GM18511 (cell line): Measurements from ENCODE around the gene GIMAP1.

ENCODE experiments used
- ATAC-seq: cut with Tn5 transposase; IDR thresholded peaks from one replicate; pipeline ENCODE4 v1.9.1; 2021; ENCODE audit warnings: mild to moderate bottlenecking, moderate library complexity; ENCODE audit not compliant: unreplicated experiment

Gene GIMAP1

DNA sequence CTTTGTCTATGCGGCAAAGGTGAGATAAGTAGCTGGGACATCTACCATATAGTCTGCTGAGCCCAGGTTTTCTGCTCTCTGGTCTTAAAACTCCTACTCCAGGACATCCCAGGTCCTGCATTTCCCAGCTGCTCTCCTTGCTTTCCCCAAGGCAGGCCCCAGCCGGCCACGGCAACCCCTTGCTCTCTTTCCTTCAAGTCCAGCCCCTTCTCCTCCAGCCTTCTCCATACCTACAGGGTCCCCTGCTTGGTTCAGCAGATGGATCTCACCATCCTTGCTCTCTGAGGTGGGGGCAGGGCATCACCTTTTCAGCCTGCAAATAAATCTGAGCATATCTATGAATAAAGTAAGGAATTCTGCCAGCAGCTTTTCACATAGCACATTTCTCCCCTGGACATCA is 29.5 kb downstream of the GIMAP1 start:
- ATAC-seq, result no peak

DNA sequence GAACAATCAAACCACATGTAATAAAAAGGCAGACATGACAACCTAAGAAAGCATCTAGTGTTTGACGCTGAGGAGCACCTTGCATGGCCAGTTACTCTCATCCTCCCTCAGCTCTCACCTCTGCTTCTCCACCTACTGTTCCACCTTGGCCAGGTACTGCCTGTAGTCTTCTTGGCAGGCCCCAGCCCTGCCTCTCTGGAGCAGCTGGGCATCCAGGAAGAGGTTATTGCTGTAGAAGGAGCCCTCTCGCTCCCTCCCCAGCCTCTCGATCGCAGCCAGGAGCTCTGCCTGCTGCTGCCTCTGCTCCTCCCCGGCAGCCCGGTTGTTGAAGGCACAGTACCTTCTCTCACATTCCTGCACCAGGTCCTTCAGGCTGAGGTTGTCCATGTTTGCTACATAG is 30.5 kb downstream of the GIMAP1 start:
- ATAC-seq, result no peak

DNA sequence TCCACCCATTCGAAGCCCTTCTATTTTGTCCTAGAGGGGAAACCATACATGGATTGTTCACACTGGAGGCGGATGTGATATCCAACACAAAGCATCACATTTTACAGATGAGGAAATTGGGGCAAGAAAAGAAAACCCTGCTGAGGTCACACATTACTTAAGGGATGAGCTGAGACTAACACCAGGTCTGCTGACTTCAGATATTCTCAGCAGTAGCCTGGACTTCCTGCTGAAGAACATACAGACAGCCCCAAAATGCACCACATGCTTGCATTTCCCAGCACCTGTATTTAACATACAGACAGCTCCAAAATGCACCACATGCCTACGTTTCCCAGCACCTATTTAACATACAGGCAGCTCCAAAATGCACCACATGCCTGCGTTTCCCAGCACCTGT is 32.0 kb downstream of the GIMAP1 start:
- no peak for ATAC-seq

DNA sequence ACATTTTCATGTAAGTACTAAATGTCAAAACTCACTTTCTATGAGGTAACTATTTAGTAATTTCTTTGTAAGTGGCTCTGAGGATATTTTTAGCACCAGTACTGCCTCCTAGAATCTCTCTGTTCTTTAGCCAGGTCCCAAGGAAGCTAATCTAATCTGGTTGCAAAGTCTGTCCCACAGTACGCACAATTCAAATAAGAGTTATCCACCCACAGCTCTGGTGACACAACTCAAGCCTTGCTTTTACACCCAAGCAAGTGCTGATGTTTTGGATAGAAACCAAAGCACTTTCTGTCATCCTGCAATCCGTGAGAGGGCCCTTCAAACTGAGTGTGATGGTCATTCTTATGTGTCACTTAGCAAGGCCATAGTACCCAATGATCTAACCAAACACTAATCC is 35.3 kb downstream of the GIMAP1 start:
- ATAC-seq, result no peak

DNA sequence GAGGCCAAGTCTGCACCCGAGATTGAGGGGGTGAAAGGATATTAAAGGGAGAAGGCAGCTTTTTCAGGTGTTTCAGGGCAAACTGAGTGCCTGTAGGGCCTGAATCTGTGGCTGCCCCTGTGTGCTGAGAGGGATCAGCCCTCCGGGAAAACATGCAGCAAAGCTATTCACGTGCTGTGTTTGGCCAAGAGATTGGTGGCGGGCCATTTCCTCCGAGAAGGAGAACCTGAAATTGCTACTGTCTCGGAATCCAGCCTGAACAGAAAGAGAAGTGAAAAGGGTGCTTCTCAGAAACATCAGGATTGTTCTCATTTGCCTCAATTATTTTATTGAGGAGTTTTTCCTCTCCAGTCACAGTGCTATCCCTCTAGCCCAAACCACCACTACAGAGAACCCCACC is 36.8 kb downstream of the GIMAP1 start:
- ATAC-seq, result no peak

DNA sequence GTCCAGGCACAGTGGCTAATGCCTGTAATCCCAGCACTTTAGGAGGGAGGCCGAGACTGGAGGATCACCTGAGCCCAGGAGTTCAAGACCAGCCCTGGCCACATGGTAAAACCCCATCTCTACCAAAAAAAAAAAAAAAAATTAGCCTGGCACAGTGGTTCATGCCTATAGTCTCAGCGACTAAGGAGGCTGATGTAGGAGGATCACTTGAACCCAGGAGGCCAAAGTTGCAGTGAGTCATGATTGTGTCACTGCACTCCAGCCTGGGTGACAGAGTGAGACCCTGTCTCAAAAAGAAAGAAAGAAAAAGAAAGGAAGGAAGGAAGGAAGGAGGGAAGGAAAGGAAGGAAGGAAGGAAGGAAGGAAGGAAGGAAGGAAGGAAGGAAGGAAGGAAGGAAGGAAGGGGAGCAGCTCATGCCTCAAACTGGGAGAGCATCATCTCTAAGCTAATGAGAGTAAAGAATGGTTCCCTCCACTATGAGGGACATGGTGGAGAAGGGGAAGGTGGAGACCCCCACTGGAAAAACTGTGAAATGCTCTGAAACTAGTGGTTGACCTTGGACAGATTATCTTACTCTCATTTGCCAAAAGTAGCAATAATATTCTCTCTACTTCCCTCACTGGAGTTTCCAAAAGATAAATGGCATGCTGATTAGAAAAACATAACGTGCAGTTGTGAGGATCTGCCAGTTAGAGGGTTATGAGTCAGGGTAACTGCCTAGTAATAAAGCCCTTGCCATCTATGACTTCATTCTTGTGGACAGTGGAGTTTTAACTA is 37.6 kb downstream of the GIMAP1 start:
- no peak for ATAC-seq

DNA sequence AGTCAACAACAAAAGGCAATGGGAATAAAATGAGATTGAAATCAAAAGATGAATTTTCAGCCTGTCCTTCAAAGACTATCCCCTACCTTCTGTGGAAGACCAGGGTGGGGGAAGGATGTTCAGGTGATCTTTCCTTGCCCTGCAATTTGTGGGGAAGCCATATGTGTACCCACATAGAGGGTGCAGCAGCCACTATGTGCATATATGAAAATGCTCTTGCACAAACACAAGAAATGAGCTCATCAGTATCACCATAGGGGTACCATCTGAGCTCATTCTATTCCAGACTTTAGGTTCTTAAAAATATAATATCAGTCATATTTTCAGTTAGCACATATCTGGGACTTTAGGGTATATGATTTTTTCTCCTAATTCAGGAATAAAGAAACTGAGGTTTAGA is 38.5 kb downstream of the GIMAP1 start:
- no peak for ATAC-seq

DNA sequence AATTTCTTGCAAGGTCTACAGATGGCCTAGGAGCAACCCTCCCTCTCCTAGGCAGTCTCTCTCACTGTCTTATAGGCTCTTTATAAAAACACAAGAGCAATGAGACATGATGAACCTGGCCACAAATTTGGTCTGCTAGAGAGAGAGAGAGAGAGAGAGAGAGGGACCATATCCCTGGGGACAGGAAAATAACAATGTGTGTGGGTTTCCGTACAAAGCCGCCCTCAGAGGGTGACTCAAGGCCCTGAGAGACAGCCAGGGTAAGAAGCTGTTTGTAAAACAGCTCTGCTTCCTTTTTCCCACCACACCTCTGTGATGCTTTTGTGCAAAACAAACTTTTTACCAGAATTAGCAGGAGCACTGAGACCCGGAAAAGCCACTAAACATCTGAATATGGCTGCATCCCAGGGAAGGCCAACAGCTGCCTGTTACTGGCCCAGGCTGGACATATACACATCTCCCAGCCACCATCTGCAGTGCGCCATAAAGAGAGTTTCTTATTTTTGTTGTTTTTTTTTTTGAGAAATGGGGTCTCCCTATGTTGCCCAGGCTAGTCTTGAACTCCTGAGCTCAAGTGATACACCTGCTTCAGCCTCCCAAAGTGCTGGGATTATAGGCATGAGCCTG is 39.2 kb downstream of the GIMAP1 start:
- peak; percentile 66 for ATAC-seq

DNA sequence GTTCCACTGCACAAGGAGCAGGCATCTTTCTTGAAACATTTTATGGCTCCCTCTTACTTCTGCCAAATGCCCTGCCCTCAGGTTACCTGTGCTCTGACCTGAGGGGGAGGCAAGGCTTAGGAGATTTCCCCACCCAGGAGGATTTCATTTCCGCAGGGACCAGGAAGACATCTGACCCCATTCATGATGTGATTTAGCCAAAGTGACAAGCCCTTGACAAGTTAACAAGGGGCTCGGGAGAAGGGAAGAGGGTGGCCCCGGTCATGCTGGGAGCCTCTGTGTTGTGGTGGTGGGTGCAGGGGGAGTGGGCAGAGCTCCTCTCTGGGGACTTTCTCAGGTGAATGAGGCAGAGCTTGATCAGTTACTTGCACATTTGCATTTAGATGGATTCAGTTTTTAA is 39.8 kb downstream of the GIMAP1 start:
- no peak for ATAC-seq

DNA sequence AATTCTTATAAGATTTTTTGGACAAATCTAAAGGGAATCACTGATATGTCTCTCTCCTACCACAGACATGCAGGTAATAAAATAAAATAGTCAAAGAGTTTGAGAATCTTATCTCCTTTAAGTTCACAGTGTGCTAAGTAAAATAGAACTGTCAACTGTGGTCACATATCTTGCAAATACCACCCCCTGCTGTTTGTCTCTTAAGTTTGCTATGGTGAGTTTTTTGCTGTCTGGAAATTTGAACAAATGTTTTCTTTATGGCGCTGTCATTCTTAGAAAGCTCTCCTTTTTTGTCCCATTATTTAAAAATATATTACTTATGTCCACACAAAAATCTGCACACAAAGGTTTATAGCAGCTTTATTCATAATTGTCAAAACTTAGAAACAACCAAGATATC is 40.4 kb downstream of the GIMAP1 start:
- no peak for ATAC-seq

DNA sequence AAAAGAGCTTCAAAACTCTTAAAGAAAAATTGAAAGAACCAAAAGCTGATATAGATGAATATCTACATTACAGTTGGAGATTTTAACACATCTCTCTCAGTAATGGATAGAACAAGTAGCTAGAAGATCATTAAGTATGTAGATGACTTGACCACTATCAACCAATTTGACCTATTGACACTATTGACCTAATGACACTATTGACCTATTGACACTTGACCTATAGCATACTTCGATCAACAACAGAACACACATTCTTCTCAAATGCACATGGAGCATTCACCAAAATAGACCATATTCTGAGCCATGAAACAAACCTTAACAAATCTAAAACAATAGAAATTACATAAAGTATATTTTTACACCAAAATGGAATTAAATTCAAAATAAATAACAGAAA is 43.1 kb downstream of the GIMAP1 start:
- no peak for ATAC-seq

DNA sequence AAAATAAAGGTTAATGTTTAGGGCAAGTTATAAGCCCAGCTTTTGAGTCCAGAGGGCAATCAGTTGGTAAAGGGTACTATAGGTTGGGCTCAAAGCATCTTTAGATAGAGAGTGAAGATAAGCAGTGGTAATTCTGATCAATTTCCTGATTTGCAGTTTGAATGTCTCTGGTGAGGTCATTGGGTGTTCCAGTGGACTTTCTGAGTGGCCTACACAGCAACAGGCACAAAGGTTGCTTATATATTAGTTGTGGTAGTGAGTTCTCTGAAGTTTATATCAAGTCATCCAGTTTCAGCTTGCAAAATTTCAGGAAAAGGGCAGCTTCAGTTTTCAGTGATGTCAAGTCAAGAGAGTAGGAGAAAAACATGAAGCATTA is 49.9 kb downstream of the GIMAP1 start:
- ATAC-seq, result no peak

DNA sequence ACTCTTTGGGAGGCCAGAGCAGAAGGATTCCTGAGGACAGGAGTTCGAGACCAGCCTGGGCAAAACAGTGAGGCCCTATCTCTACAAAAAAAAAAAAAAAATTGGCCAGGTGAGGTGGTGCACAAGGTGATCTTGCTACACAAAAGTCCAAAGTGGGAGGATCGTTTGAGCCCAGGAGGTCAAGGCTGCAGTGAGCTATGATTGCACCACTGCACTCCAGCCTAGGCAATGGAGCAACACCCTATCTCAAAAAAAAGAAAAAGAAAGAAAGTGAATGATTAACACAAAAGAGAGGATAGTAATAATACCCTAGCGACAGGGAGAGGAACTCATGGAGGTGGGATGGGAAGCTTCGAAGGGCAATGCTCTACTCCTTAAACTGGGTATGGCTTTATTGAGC is 53.4 kb downstream of the GIMAP1 start:
- ATAC-seq, result no peak
